Loucy (cell line): Measurements from ENCODE around the gene MRI1.

Experiments
- H2AFZ ChIP-seq: fragments of 200-600 bp; sonication (generic); 2 replicates; pipeline ENCODE4 v1.6.0; 2016; ENCODE audit warnings: antibody characterized with exemption, mild to moderate bottlenecking, low read length, moderate library complexity
- H3F3A ChIP-seq: fragments of 200-600 bp; 2 replicates; pipeline ENCODE4 v1.6.0; 2016; ENCODE audit warnings: antibody characterized with exemption, low read depth, mild to moderate bottlenecking
- H3K27me3 ChIP-seq: fragments of 200-600 bp; sonication (generic); 2 replicates; pipeline ENCODE4 v1.6.1; 2014; ENCODE audit warnings: low read length, mild to moderate bottlenecking; ENCODE audit not compliant: insufficient read depth, poor library complexity, severe bottlenecking
- H3K36me3 ChIP-seq: fragments of 200-600 bp; sonication (generic); 2 replicates; pipeline ENCODE4 v1.6.1; 2016; ENCODE audit warnings: low read length; ENCODE audit not compliant: insufficient read depth
- H3K4me1 ChIP-seq: fragments of 200-600 bp; sonication (generic); 2 replicates; pipeline ENCODE4 v1.5.1; 2014; ENCODE audit warnings: low read length, mild to moderate bottlenecking; ENCODE audit not compliant: insufficient read depth, poor library complexity, severe bottlenecking
- H3K4me2 ChIP-seq: fragments of 200-600 bp; sonication (generic); 2 replicates; pipeline ENCODE4 v1.6.0; 2014; ENCODE audit warnings: antibody characterized with exemption, low read length, low read depth, mild to moderate bottlenecking; ENCODE audit not compliant: poor library complexity, severe bottlenecking
- H3K4me3 ChIP-seq: fragments of 200-600 bp; sonication (generic); 2 replicates; pipeline ENCODE4 v1.5.1; 2014; ENCODE audit warnings: low read length, mild to moderate bottlenecking, mixed read lengths; ENCODE audit not compliant: poor library complexity, severe bottlenecking
- H3K79me2 ChIP-seq: fragments of 200-600 bp; sonication (generic); 2 replicates; pipeline ENCODE4 v1.6.1; 2014; ENCODE audit warnings: low read length; ENCODE audit not compliant: insufficient read depth
- H3K9ac ChIP-seq: fragments of 200-600 bp; sonication (generic); 2 replicates; pipeline ENCODE4 v1.6.0; 2014; ENCODE audit warnings: mild to moderate bottlenecking, low read depth, low read length, moderate library complexity; ENCODE audit not compliant: poor library complexity, severe bottlenecking
- H3K9me2 ChIP-seq: fragments of 200-600 bp; sonication (generic); replicated peaks from 2 replicates; pipeline ENCODE4 v1.6.1; 2016; ENCODE audit warnings: low read depth, low read length, mixed read lengths
- H3K9me3 ChIP-seq: fragments of 200-600 bp; sonication (generic); 2 replicates; pipeline ENCODE4 v1.6.1; 2014; ENCODE audit warnings: mild to moderate bottlenecking, antibody characterized with exemption, low read length, low read depth; ENCODE audit not compliant: insufficient read depth
- H4K20me1 ChIP-seq: fragments of 200-600 bp; sonication (generic); 2 replicates; pipeline ENCODE4 v1.6.0; 2014; ENCODE audit warnings: antibody characterized with exemption, low read length, mild to moderate bottlenecking; ENCODE audit not compliant: insufficient read depth, poor library complexity, severe bottlenecking
- EZH2phosphoT487 ChIP-seq: fragments of 200-600 bp; IDR thresholded peaks from 2 replicates; pipeline ENCODE4 v1.6.1; 2018; ENCODE audit warnings: antibody characterized with exemption, mild to moderate bottlenecking, moderate library complexity, borderline replicate concordance
- TF ChIP-seq, protein P1 (sequence below): fragments of 200-600 bp; sonication (generic); conservative IDR thresholded peaks from 2 replicates; pipeline ENCODE4 v1.5.1; 2014; ENCODE audit warnings: mild to moderate bottlenecking, antibody characterized with exemption, low read length

The MRI1 gene

DNA sequence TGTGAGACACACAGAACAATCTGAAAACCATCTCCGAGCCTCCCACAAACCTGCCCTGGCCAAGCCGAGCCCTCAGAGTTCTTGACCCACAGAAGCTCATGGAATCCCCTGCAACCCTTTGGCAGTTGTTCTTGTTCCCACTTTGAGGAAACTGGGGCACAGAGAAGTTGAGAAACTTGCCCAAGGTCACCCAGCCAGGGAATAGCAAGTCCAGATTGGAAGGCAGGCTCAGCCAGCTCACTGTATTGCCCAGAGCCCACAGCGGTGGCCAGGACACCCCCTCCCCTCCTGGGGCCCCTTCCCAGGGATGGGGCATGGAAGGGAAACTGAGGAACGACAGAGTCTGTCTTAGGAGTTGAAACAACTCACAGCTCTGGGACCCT is 32.7 kb downstream of the MRI1 start:
- Histone ChIP-seq H3K9me2 (no peaks in the 10 kb centered on the region), H3K36me3 (no peaks in the 10 kb centered on the region), H3K79me2 (peaks cover 16% of the 10 kb centered on the region; the same call in 1 of the 2 replicates), H3K9ac (peak overlapping the region; percentile 78), H4K20me1 (no peaks in the 10 kb centered on the region), H3K27me3 (no peaks in the 10 kb centered on the region), H3K9me3 (no peaks in the 10 kb centered on the region), H2AFZ (no peak overlapping the region), H3K4me3 (peak overlapping the region; percentile 90), H3K4me2 (peak overlapping the region; percentile 82), H3K4me1 (peaks cover 19% of the 10 kb centered on the region), H3F3A (no peaks in the 10 kb centered on the region)
- no peak for TF ChIP-seq EZH2phosphoT487
- TF ChIP-seq, protein P1, sequence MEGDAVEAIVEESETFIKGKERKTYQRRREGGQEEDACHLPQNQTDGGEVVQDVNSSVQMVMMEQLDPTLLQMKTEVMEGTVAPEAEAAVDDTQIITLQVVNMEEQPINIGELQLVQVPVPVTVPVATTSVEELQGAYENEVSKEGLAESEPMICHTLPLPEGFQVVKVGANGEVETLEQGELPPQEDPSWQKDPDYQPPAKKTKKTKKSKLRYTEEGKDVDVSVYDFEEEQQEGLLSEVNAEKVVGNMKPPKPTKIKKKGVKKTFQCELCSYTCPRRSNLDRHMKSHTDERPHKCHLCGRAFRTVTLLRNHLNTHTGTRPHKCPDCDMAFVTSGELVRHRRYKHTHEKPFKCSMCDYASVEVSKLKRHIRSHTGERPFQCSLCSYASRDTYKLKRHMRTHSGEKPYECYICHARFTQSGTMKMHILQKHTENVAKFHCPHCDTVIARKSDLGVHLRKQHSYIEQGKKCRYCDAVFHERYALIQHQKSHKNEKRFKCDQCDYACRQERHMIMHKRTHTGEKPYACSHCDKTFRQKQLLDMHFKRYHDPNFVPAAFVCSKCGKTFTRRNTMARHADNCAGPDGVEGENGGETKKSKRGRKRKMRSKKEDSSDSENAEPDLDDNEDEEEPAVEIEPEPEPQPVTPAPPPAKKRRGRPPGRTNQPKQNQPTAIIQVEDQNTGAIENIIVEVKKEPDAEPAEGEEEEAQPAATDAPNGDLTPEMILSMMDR: no peak

DNA sequence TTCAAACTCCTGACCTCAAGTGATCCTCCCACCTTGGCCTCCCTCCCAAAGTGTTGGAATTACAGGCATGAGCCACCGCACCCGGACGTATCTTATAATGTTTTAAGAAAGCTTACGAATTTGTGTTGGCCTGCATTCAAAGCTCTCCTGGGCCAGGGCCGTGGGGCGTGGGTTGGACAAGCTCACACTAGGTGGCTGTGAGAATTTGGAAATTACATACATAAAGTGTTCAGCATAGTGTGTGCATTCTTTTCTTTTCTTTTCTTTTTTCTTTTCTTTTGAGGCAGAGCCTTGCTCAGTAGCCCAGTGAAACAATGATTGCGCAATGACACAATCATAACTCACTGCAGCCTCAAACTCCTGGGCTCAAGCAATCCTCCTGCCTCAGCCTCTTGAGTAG is 33.5 kb downstream of the MRI1 start:
- Histone ChIP-seq H3K79me2 (peaks cover 16% of the 10 kb centered on the region; the same call in 1 of the 2 replicates), H3K4me2 (no peak overlapping the region), H3K9me2 (no peaks in the 10 kb centered on the region), H3K9ac (no peak overlapping the region), H4K20me1 (no peaks in the 10 kb centered on the region), H3F3A (no peaks in the 10 kb centered on the region), H3K36me3 (no peaks in the 10 kb centered on the region), H2AFZ (no peak overlapping the region), H3K9me3 (no peaks in the 10 kb centered on the region), H3K4me3 (no peak overlapping the region), H3K27me3 (no peaks in the 10 kb centered on the region), H3K4me1 (peaks cover 19% of the 10 kb centered on the region)
- TF ChIP-seq, protein P1: no peak
- no peak for TF ChIP-seq EZH2phosphoT487

DNA sequence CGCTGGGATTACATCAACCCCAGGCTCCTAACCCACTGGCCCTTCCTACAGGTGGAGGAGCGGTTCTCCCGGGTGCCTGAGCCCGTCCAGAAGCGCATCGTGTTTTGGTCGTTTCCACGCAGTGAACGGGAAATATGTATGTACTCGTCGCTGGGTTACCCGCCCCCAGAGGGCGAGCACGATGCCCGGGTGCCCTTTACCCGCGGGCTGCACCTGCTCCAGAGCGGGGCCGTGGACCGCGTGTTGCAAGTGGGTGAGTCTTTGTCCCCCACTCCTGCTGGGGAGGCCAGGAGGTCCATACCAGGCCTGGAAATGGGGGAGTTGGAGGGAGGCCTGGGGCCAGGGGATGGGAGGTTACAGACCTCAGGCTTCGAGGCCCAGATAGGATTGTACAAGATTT is 35.3 kb downstream of the MRI1 start:
- no peaks in the 10 kb centered on the region for H4K20me1 ChIP-seq
- no peak overlapping the region for H3K4me3 ChIP-seq
- peaks cover 16% of the 10 kb centered on the region; the same call in 1 of the 2 replicates for H3K79me2 ChIP-seq
- H2AFZ ChIP-seq: no peak overlapping the region
- H3K36me3 ChIP-seq: no peaks in the 10 kb centered on the region
- H3K27me3 ChIP-seq: no peaks in the 10 kb centered on the region
- H3K9me2 ChIP-seq: no peaks in the 10 kb centered on the region
- no peaks in the 10 kb centered on the region for H3F3A ChIP-seq
- H3K4me1 ChIP-seq: peaks cover 16% of the 10 kb centered on the region
- no peaks in the 10 kb centered on the region for H3K9me3 ChIP-seq
- no peak overlapping the region for H3K9ac ChIP-seq
- TF ChIP-seq EZH2phosphoT487: no peak
- TF ChIP-seq, protein P1: no peak
- H3K4me2 ChIP-seq: no peak overlapping the region
